ENCODE data around the gene C4orf51. TPM values are rescaled to one million over a fixed set of nuclear protein-coding genes. Genes with fewer than 3 reads are reported as not detected.

C4orf51 gene
- total RNA-seq, 2 experiments from 2014 or later: not detected

GRCh38 chr4:145643295-145643694 lies 36.7 kb upstream of the C4orf51 start:
- Mint-ChIP-seq H3K4me3 (no peak overlapping the region), H3K4me1 (ENCODE audit: low read depth) (no peaks in the 10 kb centered on the region), H3K27ac (no peak overlapping the region), H3K36me3 (ENCODE audit: low read depth) (peaks cover 28% of the 10 kb centered on the region), H3K9me3 (no peaks in the 10 kb centered on the region), H3K27me3 (no peaks in the 10 kb centered on the region)
- TF ChIP-seq, protein P1, sequence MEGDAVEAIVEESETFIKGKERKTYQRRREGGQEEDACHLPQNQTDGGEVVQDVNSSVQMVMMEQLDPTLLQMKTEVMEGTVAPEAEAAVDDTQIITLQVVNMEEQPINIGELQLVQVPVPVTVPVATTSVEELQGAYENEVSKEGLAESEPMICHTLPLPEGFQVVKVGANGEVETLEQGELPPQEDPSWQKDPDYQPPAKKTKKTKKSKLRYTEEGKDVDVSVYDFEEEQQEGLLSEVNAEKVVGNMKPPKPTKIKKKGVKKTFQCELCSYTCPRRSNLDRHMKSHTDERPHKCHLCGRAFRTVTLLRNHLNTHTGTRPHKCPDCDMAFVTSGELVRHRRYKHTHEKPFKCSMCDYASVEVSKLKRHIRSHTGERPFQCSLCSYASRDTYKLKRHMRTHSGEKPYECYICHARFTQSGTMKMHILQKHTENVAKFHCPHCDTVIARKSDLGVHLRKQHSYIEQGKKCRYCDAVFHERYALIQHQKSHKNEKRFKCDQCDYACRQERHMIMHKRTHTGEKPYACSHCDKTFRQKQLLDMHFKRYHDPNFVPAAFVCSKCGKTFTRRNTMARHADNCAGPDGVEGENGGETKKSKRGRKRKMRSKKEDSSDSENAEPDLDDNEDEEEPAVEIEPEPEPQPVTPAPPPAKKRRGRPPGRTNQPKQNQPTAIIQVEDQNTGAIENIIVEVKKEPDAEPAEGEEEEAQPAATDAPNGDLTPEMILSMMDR (IDR thresholded peaks at IDR 0.05): no peak
- POLR2A ChIA-PET: interaction anchor here (0.7 kb wide), 1 partner anchor 468 kb away, joined by 3 read pairs; no protein-coding TSS in a partner anchor
- intact Hi-C loops (cut with micrococcal nuclease): no loop called here
- CTCF ChIA-PET: interaction anchor here (0.7 to 2.7 kb wide), 3 partner anchors 11 to 292 kb away, joined by 3 to 8 read pairs (median 3); no protein-coding TSS in a partner anchor
- no peak for DNase-seq
- ATAC-seq: no peak

- Mint-ChIP-seq H3K27ac (no peak overlapping the region), H3K4me1 (ENCODE audit: low read depth) (no peaks in the 10 kb centered on the region)
Measured at GRCh38 chr4:145644699-145645098, 35.2 kb upstream of the C4orf51 start.

DNA sequence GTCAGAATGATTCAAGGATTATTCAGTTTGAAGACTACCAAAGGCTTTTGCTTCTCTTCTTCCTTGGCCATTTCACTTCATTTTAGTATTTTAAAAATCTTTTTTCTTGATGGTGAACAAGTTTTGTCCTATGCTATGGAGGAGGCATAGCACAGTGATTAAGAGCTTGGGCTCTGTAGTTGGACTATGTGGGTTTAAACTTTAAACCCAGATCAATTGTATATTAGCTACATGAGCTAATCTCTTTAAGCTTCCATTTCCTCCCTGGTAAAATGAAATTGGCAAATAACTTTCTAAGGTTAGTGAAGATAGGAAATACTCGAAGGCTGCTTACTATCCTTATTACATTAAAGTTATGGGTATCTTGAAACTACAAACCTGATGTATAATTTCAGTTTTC lies 23.8 kb upstream of the C4orf51 start:
- Mint-ChIP-seq H3K27me3 (no peaks in the 10 kb centered on the region), H3K27ac (no peak overlapping the region), H3K4me1 (ENCODE audit: low read depth) (no peaks in the 10 kb centered on the region), H3K4me3 (no peak overlapping the region), H3K9me3 (peaks cover 28% of the 10 kb centered on the region), H3K36me3 (ENCODE audit: low read depth) (peaks cover 78% of the 10 kb centered on the region)
- intact Hi-C loops (cut with micrococcal nuclease): no loop called here
- TF ChIP-seq, protein P1 (IDR thresholded peaks at IDR 0.05): no peak
- CTCF ChIA-PET: interaction anchor here (1.5 kb wide), 1 partner anchor 11 kb away, joined by 5 read pairs; no protein-coding TSS in a partner anchor
- ATAC-seq (no peak), DNase-seq (no peak)
- POLR2A ChIA-PET: no interaction called here

More at GRCh38 chr4:145644699-145645098, 35.2 kb upstream of the C4orf51 start:
- H3K4me3 Mint-ChIP-seq: no peak overlapping the region
- TF ChIP-seq, protein P1 (IDR thresholded peaks at IDR 0.05): no peak
- peak; percentile 34 for ATAC-seq
- no peak for DNase-seq
- intact Hi-C loops (cut with micrococcal nuclease): no loop called here
- POLR2A ChIA-PET: no interaction called here
- CTCF ChIA-PET: interaction anchor here (0.8 to 1.7 kb wide), 3 partner anchors 10 to 19 kb away, joined by 3 to 5 read pairs (median 4); no protein-coding TSS in a partner anchor
- H3K27me3 Mint-ChIP-seq: no peaks in the 10 kb centered on the region
- H3K36me3 Mint-ChIP-seq (ENCODE audit: low read depth): peaks cover 23% of the 10 kb centered on the region
- H3K9me3 Mint-ChIP-seq: no peaks in the 10 kb centered on the region

DNA sequence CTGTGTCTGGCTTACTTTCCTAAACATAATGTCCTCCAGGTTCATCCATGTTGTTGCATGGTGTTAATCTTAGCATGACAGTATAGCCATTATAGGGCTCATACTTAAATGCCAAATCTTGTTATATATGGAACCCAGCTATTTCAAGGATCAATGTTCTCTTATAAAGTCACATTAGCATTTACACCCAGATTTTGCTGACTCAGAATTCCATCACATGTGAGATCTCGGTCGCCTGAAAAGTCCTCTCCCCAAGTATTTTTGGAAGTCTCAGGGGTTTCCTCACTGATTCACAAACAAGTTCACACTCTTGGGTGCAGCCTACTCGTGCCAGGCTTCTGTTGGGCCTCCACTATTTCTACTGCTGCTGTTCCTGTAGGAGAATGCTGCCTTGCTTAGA lies 19.9 kb upstream of the C4orf51 start:
- Mint-ChIP-seq H3K36me3 (ENCODE audit: low read depth) (peaks cover 66% of the 10 kb centered on the region), H3K27ac (no peak overlapping the region), H3K4me1 (ENCODE audit: low read depth) (no peaks in the 10 kb centered on the region), H3K9me3 (peaks cover 54% of the 10 kb centered on the region), H3K27me3 (no peaks in the 10 kb centered on the region), H3K4me3 (no peak overlapping the region)
- intact Hi-C loops (cut with micrococcal nuclease): no loop called here
- ATAC-seq (no peak), DNase-seq (no peak)
- TF ChIP-seq, protein P1 (IDR thresholded peaks at IDR 0.05): no peak
- ChIA-PET CTCF (no interaction called here), POLR2A (no interaction called here)

DNA sequence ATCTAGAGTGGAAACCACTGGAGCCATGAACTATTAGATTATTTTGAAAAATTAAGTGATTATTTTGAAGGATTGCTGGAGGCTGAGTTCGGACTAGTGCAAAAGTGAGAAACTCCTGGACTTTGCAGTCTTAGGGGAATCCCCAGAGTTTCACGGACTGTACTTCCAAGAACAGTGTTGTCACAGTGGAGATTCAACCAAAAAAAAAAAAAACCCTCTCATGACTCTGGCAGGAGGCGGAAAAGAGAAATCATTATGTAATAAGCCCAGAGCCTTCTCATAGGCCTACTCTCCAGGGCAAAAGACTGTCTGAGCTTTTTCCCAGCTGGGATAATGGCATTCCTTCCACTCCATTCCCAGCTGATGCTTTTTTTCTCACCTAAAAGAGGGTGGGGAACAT lies 16.8 kb upstream of the C4orf51 start:
- intact Hi-C loops (cut with micrococcal nuclease): no loop called here
- Mint-ChIP-seq H3K4me3 (no peak overlapping the region), H3K27ac (no peak overlapping the region), H3K4me1 (ENCODE audit: low read depth) (no peaks in the 10 kb centered on the region), H3K36me3 (ENCODE audit: low read depth) (peaks cover 38% of the 10 kb centered on the region), H3K9me3 (peaks cover 51% of the 10 kb centered on the region), H3K27me3 (no peaks in the 10 kb centered on the region)
- TF ChIP-seq, protein P1 (IDR thresholded peaks at IDR 0.05): no peak
- DNase-seq: no peak
- no peak for ATAC-seq
- ChIA-PET CTCF (no interaction called here), POLR2A (no interaction called here)
